ENCODE data around the gene IP6K2.
"Not testable (repeated sequence)": the region's sequence is repeated elsewhere in the genome, so short reads cannot be mapped to it uniquely, and the experiment has no call there.

Gene IP6K2, protein sequence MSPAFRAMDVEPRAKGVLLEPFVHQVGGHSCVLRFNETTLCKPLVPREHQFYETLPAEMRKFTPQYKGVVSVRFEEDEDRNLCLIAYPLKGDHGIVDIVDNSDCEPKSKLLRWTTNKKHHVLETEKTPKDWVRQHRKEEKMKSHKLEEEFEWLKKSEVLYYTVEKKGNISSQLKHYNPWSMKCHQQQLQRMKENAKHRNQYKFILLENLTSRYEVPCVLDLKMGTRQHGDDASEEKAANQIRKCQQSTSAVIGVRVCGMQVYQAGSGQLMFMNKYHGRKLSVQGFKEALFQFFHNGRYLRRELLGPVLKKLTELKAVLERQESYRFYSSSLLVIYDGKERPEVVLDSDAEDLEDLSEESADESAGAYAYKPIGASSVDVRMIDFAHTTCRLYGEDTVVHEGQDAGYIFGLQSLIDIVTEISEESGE

DNA sequence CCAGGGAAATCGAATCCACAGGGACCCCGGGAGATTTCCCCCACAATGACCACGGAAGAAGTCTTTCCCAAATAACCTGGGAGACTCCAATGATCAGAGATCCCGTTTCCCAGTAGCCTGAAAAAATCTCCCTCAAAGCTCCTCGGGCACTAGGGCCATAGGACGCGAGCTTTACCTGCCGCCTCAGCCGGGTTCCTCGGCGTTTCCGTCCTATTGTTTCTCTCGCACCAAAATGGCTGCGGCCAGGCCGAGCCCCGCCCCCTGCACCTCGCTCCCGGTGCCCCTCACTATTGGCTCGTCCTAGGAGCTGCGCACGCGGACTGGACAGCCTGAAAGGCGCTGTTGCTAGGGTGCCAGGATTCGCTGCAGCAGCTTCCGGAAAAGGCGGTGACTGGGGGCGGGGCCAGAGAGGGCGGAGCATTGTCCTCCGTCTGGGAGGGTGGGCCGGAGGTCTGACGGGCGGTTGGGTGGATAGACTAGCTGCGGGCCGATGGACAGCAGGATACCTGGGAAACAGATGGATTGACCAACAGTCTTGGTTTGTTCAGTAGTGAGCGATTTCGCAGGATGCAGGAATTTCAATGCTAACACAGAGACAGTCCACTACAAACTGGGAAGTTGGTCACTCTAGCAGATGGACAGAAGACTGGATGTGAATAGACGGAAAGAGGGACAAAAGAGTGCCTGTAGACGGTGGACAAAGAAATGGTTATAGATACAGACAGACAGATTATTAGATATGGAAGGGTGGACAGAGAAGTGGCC lies at the start of gene IP6K2:
IP6K2 (minus strand) TSS at position 240 of the 765 bp plus-strand sequence. CDS start 21,930 bp downstream, outside the sequence.
- in situ Hi-C loops (cut with MboI; ENCODE audit: low sequenced_read_pairs) = no loop called here

DNA sequence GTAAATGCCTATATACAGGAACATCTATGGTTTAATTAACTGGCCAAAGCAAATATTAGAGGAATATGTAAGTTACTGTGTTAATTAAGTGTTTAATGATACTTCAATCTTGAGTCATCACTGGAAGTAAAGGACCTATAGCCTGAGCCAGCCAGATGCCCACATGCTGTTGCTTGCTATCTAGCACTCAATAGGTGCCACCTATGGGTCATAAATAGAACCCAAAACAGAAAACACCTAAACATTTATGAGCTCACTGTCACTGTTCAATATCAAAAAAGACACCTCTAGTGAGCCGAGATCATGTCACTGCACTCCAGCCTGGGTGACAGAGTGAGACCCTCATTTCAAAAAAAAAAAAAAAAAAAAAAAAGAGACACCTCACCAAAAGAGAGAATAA lies 48.4 kb upstream of the IP6K2 start:
- in situ Hi-C loops (cut with MboI; ENCODE audit: low sequenced_read_pairs) = no loop called here

DNA sequence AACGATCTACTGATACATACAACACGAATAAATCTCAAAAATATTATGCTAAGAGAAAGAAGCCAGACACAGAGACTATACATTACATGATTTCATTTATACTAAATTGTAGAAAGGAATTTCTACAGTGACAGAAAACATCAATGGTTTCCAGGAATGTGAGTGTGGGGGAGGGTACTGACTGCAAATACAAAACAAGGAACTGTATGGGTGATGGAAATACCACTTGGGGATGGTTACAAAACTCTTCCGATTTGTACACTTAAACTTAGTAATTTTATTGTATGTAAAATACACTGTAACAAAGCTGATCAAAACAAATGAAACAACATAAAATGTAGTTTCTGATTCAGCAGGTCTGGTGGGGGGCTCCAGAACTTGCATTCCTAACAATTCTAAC lies 45.8 kb upstream of the IP6K2 start:
- in situ Hi-C loops (cut with MboI; ENCODE audit: low sequenced_read_pairs) = no loop called here

DNA sequence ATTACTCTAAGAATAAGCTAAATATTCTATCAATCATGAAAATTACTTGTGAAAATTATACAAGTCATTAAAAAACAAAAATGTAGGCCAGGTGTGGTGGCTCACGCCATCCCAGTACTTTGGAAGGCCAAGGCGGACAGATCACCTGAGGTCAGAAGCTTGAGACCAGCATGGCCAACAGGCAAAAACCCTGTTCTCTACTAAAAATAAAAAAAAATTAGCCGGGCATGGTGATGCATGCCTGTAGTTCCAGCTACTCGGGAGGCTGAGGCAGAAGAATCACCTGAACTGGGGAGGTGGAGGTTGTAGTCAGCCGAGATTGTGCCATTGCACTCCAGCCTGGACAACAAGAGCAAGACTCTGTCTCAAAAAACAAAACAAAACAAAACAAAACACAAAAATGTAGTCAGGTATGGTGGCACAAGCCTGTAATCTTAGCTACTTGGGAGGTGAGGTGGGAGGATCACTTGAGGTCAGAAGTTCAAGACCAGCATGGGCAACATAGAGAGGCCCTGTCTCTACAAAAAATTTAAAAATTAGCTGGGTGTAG lies 43.0 kb upstream of the IP6K2 start:
- in situ Hi-C loops (cut with MboI; ENCODE audit: low sequenced_read_pairs) = not testable (repeated sequence)

DNA sequence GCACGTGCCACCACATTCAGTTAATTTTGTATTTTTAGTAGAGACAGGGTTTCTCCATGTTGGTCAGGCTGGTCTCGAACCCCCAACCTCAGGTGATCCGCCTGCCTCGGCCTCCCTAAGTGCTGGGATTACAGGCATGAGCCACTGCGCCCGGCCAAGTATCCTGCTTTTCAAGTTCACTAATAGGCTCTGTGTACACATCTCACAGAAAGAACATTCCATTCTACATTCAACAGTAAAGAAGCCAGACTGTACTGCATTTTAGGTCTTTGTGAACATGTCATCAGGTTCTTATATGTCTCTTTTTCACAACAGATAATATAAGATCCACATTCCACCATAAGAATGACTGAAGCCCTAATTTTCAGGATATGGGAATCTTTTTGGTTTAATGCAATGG lies 42.5 kb upstream of the IP6K2 start:
- in situ Hi-C loops (cut with MboI; ENCODE audit: low sequenced_read_pairs) = not testable (repeated sequence)

DNA sequence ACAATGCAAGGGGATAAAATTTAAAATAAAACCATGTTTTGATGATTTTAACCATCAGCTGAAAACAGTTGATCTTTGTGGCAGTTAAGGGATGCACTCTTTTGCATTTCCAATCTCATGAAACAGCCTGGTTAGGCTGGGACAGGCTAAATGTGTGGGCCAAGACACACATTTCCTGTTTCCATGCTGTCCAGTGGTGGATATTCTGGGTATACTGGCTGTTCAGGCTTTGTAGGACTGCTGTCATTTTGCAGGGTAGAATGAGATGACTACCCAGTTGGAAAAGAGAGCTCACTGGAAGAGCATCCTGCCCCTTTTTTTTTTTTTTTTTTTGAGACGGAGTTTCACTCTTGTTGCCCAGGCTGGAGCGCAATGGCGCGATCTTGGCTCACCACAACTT lies 42.0 kb upstream of the IP6K2 start:
- in situ Hi-C loops (cut with MboI; ENCODE audit: low sequenced_read_pairs) = no loop called here

DNA sequence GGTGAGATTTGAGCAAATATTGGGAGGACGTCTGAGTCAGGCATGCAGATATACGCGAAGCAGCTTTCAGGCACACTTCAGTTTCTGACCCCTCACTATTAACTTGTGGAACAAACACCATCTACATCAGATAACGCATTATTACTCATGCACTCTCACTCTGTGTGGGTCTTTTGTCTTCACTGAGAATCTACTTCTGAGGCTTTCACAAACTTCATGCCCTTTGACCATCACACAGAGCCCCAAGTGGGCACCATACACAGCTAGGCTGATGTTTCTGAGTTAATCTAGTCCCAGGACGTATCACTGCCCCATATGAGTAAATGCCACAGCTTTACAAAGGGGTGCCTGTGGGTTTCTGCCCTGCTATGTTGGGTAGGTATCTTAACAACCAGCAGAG lies 39.6 kb upstream of the IP6K2 start:
- in situ Hi-C loops (cut with MboI; ENCODE audit: low sequenced_read_pairs) = no loop called here

DNA sequence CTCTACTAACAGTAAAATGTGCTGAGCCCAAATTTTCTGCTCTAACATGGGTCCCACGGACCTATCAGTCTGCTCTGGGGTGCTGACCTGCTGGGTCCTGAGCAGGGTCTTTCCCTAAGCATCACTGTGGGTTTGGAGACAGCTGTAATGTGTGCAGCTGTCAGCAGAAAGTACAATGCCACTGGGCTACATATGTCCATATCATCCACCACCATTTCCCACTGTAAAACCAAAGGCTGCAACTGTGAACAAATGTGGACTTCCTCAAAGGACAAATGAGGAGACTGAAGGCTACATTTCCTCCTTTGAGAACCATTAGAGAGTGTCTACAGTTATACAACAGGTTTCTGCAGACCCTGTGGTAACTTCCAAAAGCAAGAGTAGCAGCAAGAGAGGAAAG lies 33.8 kb upstream of the IP6K2 start:
- in situ Hi-C loops (cut with MboI; ENCODE audit: low sequenced_read_pairs) = no loop called here

DNA sequence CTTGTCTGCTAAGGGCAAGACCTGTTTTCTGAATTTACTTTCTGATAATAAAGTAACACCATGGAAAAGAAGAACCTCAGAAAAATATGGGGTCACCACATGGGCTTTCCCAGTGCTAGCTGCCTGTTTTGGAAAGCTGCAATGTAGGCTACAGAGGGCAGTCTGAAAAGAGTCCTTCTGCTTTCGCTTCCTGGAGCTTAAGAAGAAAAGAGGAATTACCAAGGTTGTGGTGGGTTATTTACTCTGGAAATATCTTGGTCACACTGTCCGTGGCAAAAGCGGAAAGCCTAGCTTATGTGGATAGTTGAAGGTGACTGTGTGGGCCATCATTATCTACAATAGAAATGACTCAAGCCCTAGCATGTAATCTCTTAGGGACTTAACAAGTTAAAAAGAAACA lies 31.7 kb upstream of the IP6K2 start:
- in situ Hi-C loops (cut with MboI; ENCODE audit: low sequenced_read_pairs) = loop anchor here (25.0 kb wide), 1 partner anchor 214 kb away; no protein-coding TSS in a partner anchor

DNA sequence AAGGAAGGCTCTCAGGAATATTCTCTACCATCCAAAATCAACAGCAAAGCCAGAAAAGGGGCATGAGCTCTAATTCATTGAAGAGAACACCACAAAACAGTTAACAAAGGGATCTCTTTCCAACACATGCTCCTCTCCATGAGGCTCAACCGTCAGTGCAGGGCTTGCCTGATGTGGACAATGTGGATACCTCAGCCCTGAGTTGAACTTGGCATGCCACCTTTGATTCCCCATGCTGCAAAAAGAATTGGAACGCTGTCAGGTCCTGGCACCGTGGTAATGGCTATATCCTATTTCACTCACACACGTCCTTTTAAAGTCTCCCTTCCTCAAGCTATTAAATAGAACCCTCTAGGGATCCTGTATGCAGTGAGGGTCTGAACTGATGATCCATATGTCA lies 30.7 kb upstream of the IP6K2 start:
- in situ Hi-C loops (cut with MboI; ENCODE audit: low sequenced_read_pairs) = loop anchor here (25.0 kb wide), 1 partner anchor 215 kb away; no protein-coding TSS in a partner anchor

DNA sequence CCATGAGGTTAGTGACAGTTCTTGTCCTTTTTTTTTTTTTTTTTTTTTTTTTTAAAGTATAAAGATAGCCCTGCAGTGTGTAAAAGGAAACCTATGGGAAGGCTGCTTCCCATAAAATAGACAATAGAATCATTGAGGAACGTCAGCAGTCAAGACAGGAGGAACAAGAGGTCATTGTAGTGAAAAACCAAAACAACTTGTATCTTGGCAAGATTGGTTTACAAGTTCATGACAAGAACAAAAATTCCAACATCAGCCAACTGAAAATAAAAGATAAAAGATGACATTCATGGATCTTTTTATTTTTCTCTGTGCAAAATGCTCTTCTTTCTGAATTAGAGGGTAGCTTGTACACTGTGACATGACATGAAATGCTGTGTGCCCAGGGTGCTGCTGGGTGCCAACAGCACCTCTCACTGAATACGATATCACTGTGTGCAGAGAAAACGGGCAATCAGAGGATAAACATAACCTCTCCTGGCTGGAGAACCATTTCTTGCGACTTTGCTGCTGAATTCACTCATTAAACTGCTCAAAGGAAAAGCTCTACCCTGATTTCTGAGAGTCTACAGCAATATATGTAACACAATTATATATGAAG lies 30.1 kb upstream of the IP6K2 start:
- in situ Hi-C loops (cut with MboI; ENCODE audit: low sequenced_read_pairs) = loop anchor here (25.0 kb wide), 1 partner anchor 215 kb away; no protein-coding TSS in a partner anchor

DNA sequence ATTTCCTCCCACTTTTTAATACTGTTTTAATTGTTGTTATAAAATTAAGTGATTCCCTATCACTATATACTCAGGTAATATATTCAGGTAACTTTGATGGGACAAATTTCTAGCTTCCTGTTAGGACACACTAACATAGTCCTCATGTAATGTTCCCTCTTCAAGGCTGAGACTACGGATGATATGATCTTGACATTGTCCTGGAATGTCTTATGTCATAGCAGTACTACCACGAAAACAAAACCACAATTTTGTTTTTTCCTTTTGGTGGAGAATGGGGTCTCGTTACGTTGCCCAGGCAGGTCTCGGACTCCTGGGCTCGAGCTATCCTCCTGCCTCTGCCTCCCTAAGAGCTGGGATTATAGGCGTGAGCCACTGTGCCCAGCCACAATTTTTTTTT lies 26.8 kb upstream of the IP6K2 start:
- in situ Hi-C loops (cut with MboI; ENCODE audit: low sequenced_read_pairs) = loop anchor here (25.0 kb wide), 1 partner anchor 219 kb away; no protein-coding TSS in a partner anchor

DNA sequence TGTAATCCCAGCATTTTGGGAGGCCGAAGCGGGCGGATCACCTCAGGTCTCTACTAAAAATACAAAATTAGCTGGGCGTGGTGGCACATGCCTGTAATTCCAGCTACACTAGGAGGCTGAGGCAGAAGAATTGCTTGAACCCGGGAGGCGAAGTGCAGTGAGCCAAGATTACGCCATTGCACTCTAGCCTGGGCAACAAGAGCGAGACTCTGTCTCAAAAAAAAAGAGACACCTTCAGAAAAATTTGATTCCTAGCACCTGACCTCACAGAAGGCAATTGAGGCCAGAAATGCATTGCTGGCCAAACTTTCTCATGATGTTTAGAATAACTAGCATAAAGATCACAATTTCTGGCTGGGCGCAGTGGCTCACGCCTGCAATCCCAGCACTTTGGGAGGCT lies 24.2 kb upstream of the IP6K2 start:
- in situ Hi-C loops (cut with MboI; ENCODE audit: low sequenced_read_pairs) = loop anchor here (25.0 kb wide), 1 partner anchor 221 kb away; no protein-coding TSS in a partner anchor

DNA sequence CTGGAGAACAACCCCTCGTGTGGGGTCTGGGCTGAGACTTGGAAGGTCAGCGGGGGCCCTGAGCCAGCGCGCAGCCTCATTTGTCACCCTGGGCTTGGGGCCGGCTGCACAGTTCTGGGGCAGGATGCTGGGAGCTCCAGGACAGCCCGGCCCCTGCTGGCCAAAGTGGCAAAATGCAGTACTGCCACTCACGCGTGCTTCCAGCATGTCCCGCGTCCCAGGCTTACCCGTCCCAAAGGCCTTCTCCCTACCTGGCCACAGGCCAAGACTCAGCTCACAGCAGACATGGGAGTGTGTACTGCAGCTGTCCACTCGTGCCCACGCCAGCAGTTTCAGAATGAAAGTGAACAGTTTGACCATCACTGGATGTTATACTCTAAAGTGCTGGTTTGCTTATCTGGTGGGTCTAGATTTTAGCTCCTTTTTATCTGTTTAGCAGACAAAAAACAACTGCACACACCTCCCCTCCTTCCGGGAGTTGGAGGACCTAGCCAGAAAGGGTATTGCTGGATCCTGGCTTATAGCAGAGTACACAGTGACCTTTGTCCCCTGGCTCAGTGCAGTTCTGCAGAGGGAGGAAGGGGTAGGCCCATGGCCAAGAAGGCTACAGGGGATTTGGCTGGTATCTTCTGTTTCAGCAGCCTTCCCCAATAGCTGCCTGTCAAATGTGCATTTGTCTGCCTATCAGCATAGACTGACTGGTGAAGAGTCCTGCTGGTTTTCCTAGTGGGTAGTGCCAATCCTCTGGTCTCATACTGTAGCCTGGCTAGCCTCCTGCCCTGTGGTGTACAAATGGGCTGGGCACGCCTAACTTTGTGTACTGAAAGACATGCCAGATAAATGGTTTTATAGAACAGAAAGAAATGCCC lies 23.2 kb upstream of the IP6K2 start:
- in situ Hi-C loops (cut with MboI; ENCODE audit: low sequenced_read_pairs) = loop anchor here (25.0 kb wide), 1 partner anchor 222 kb away; no protein-coding TSS in a partner anchor

DNA sequence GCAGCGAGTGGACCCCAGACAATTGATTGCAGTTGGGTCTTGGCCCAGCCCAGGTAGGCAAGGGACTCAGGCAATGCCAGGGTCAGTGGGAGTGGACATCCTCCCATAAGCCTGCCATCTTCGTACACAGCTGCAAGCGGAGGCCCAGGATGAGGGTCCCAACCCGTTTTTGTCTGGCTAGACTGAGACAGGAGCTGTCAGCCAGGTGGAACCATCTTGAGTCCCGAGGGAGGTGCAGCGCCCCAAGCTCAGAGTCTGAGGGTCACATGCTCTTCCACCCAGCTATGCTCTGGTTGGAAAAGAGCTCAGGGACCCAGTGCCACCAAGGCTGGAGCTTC lies 22.6 kb upstream of the IP6K2 start:
- in situ Hi-C loops (cut with MboI; ENCODE audit: low sequenced_read_pairs) = loop anchor here (25.0 kb wide), 1 partner anchor 223 kb away; no protein-coding TSS in a partner anchor

DNA sequence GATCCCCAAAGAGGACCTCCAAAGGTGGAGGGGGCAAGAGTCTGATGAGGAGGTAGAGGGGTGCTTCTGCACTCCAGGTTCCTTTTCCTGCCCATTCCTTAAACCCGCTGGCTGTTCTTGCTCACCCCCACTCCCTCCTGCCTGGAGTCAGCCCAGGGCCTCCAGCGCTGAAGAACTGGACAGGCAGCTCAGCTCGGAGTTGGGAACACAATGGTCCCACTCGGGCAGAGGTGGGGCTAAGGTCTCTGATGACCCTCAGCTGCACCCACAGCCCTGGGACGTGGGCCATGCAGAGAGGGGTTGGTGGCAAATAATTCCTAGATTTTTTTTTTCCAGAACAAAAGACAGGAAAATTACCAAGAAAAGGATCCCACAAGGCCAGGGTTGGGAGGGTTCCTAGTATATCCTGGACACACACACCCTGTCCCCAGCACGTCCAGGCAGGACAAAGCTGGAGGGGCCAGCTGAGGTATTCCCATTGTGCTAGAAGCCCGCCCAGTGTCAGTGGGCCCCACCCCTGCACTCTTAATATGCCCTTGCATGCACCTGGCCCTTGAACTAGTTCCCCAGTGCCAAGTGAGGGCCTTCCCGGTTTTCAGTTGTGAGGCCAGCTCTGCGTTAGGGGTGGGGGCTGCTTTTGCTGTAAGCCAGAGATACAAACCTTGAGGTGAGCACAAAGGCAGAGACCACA lies 22.1 kb upstream of the IP6K2 start:
- in situ Hi-C loops (cut with MboI; ENCODE audit: low sequenced_read_pairs) = loop anchor here (25.0 kb wide), 1 partner anchor 223 kb away; no protein-coding TSS in a partner anchor

DNA sequence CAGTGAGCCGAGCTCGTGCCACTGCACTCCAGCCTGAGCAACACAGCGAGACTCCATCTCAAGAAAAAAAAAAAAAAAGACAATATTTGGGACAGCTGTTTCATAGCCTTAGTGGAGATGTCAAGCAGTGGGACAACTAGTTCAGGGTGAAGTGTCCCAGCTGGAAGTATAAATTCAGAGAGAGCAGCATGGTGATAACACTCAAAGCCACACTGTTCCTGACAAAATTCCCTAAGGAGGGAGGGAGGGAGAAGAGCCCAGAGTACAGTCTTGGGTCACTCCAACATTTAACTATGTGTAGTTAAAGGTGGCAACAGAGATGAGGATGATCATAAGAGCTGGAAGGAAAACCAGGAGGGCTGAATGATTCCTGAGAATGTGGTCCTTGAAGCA lies 21.1 kb upstream of the IP6K2 start:
- in situ Hi-C loops (cut with MboI; ENCODE audit: low sequenced_read_pairs) = loop anchor here (25.0 kb wide), 1 partner anchor 224 kb away; no protein-coding TSS in a partner anchor

DNA sequence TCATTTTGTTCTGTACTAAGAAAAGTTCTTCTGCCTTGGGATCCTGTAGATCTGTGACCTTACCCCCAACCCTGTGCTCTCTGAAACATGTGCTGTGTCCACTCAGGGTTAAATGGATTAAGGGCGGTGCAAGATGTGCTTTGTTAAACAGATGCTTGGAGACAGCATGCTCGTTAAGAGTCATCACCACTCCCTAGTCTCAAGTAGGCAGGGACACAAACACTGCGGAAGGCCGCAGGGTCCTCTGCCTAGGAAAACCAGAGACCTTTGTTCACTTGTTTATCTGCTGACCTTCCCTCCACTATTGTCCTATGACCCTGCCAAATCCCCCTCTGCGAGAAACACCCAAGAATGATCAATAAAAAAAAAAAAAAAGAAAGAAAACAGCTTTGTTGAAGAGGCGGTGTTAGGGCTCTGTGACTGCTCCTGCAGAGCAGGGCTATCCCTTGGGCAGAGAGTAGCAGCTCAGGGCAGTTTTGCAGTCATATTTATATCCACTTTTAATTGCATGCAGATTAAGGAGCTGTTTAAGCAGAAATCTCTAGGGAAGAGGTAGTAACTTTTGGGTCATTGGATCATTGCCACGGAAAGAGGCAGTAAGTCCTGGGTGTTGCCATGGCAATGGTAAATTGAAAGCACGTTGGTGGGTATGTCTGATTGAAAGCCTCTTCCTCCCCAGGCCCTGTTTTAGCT lies 18.2 kb upstream of the IP6K2 start:
- in situ Hi-C loops (cut with MboI; ENCODE audit: low sequenced_read_pairs) = loop anchor here (25.0 kb wide), 1 partner anchor 227 kb away; no protein-coding TSS in a partner anchor

DNA sequence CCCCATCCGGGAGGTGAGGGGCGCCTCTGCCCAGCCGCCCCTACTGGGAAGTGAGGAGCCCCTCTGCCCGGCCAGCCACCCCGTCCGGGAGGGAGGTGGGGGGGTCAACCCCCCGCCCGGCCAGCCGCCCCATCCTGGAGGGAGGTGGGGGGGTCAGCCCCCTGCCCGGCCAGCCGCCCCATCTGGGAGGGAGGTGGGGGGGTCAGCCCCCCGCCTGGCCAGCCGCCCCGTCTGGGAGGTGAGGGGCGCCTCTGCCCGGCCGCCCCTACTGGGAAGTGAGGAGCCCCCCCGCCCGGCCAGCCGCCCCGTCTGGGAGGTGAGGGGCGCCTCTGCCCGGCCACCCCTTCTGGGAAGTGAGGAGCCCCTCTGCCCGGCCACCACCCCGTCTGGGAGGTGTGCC lies 17.5 kb upstream of the IP6K2 start:
- in situ Hi-C loops (cut with MboI; ENCODE audit: low sequenced_read_pairs) = loop anchor here (25.0 kb wide), 1 partner anchor 228 kb away; no protein-coding TSS in a partner anchor

Data from HL-60/S4 treated with phorbol 12-myristate 13-acetate at 8.2 ng/mL for 4 days and 3 days (cell line).